ENCODE data around the gene DLG1.

DNA sequence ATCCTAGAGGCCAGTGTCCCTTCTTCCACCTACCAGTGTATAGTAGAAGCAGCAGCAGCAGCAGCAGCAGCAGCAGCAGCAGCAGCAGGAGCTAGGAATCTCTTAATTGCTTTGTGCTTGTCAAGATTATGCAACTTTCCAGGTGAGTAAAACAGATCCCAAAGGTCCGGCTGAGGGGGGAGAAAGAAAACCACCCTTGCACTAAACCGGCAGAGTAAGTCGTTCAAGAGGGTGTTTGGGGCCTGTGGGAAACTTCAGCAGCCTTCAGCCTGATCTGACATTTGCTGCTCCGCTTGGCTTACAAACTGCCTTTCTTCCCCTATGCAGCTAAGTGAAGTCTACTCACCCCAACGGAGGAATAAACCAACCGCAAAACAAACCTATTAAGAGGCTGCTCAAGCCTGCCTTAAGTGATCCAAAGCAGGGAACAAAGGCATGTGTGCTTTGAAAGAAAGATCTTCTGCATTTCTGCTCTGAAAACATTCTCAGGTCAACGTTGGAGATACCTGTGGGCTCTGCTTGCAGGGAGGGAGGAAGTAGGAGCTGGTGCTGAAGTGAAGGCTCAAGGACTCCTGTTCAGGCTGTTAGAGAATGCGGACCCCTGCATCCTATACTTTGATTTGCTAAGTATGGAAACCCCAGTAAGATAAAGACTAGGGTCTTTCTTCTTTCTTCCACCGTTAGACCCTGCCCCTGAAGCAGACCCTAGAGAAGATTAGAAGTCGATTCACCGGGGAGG lies 35.7 kb upstream of the DLG1 start:
- TF ChIP-seq, protein P1, sequence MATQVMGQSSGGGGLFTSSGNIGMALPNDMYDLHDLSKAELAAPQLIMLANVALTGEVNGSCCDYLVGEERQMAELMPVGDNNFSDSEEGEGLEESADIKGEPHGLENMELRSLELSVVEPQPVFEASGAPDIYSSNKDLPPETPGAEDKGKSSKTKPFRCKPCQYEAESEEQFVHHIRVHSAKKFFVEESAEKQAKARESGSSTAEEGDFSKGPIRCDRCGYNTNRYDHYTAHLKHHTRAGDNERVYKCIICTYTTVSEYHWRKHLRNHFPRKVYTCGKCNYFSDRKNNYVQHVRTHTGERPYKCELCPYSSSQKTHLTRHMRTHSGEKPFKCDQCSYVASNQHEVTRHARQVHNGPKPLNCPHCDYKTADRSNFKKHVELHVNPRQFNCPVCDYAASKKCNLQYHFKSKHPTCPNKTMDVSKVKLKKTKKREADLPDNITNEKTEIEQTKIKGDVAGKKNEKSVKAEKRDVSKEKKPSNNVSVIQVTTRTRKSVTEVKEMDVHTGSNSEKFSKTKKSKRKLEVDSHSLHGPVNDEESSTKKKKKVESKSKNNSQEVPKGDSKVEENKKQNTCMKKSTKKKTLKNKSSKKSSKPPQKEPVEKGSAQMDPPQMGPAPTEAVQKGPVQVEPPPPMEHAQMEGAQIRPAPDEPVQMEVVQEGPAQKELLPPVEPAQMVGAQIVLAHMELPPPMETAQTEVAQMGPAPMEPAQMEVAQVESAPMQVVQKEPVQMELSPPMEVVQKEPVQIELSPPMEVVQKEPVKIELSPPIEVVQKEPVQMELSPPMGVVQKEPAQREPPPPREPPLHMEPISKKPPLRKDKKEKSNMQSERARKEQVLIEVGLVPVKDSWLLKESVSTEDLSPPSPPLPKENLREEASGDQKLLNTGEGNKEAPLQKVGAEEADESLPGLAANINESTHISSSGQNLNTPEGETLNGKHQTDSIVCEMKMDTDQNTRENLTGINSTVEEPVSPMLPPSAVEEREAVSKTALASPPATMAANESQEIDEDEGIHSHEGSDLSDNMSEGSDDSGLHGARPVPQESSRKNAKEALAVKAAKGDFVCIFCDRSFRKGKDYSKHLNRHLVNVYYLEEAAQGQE (IDR thresholded peaks at IDR 0.05; ENCODE audit: borderline replicate concordance), result no peak
- TF ChIP-seq, protein P2, sequence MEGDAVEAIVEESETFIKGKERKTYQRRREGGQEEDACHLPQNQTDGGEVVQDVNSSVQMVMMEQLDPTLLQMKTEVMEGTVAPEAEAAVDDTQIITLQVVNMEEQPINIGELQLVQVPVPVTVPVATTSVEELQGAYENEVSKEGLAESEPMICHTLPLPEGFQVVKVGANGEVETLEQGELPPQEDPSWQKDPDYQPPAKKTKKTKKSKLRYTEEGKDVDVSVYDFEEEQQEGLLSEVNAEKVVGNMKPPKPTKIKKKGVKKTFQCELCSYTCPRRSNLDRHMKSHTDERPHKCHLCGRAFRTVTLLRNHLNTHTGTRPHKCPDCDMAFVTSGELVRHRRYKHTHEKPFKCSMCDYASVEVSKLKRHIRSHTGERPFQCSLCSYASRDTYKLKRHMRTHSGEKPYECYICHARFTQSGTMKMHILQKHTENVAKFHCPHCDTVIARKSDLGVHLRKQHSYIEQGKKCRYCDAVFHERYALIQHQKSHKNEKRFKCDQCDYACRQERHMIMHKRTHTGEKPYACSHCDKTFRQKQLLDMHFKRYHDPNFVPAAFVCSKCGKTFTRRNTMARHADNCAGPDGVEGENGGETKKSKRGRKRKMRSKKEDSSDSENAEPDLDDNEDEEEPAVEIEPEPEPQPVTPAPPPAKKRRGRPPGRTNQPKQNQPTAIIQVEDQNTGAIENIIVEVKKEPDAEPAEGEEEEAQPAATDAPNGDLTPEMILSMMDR (IDR thresholded peaks at IDR 0.05; ENCODE audit: poor library complexity, severe bottlenecking), result no peak
- TF ChIP-seq POLR2AphosphoS5 (IDR thresholded peaks at IDR 0.05), result no peak
- TF ChIP-seq EZH2 (IDR thresholded peaks at IDR 0.05; ENCODE audit: borderline replicate concordance, insufficient read depth, low read length, poor library complexity, severe bottlenecking), result no peak
- TF ChIP-seq MXI1 (conservative IDR thresholded peaks at IDR 0.05; ENCODE audit: poor library complexity, severe bottlenecking), result no peak

All from neural cell (in vitro differentiated cells).